Stimulated activated CD8-positive, alpha-beta memory T cell treated with anti-CD3 and anti-CD28 coated beads, Interleukin-15, amount 100 ng/mL, for 4 hours (primary cell): Measurements from ENCODE around the gene PCDHA11.
"Not testable (repeated sequence)": the region's sequence is repeated elsewhere in the genome, so short reads cannot be mapped to it uniquely, and the experiment has no call there.

Experiments
- DNase-seq, 2 donors: peaks; one replicate each; pipeline ENCODE4 v3.0.0-alpha.2; 2020; ENCODE audit warnings: low read depth in 2 of 2

Gene PCDHA11

DNA sequence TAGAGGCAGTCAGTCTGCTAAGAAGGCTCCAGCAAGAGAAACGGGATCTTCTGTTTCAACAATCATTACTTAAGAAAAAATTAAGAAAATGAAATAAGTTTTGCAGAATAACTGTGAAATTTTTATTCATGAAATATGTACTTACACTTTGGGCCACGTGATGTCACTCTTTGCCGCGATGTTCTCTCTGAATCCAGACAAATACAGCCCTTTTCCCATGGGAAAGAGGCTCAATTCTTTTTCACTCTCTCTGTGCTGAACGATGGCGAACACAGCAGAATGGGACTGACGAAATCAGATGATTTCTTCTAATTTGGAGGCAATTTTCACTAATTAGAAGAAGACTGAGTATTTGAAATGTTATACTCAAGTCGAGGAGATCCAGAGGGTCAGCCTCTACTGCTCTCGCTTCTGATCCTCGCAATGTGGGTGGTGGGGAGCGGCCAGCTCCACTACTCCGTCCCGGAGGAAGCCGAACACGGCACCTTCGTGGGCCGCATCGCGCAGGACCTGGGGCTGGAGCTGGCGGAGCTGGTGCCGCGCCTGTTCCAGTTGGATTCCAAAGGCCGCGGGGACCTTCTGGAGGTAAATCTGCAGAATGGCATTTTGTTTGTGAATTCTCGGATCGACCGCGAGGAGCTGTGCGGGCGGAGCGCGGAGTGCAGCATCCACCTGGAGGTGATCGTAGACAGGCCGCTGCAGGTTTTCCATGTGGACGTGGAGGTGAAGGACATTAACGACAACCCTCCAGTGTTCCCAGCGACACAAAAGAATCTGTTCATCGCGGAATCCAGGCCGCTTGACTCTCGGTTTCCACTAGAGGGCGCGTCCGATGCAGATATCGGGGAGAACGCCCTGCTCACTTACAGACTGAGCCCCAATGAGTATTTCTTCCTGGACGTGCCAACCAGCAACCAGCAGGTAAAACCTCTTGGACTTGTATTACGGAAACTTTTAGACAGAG, 20.3 kb upstream of the PCDHA11 start, which contains the start of gene PCDHA9:
PCDHA9 (plus strand) TSS at position 244 of the 964 bp plus-strand sequence; CDS start at position 358, 114 bp downstream.
- not testable (repeated sequence) for DNase-seq

DNA sequence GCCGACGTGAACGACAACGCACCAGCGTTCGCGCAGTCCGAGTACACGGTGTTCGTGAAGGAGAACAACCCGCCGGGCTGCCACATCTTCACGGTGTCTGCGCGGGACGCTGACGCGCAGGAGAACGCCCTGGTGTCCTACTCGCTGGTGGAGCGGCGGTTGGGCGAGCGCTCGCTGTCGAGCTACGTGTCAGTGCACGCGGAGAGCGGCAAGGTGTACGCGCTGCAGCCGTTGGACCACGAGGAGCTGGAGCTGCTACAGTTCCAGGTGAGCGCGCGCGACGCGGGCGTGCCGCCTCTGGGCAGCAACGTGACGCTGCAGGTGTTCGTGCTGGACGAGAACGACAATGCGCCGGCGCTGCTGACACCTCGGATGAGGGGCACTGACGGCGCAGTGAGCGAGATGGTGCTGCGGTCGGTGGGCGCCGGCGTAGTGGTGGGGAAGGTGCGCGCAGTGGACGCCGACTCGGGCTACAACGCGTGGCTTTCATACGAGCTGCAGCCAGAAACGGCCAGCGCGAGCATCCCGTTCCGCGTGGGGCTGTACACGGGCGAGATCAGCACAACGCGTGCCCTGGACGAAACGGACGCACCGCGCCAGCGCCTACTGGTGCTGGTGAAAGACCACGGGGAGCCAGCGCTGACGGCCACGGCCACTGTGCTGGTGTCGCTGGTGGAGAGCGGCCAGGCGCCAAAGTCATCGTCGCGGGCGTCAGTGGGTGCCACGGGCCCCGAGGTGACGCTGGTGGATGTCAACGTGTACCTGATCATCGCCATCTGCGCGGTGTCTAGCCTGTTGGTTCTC, 18.7 kb upstream of the PCDHA11 start:
- DNase-seq = not testable (repeated sequence)

DNA sequence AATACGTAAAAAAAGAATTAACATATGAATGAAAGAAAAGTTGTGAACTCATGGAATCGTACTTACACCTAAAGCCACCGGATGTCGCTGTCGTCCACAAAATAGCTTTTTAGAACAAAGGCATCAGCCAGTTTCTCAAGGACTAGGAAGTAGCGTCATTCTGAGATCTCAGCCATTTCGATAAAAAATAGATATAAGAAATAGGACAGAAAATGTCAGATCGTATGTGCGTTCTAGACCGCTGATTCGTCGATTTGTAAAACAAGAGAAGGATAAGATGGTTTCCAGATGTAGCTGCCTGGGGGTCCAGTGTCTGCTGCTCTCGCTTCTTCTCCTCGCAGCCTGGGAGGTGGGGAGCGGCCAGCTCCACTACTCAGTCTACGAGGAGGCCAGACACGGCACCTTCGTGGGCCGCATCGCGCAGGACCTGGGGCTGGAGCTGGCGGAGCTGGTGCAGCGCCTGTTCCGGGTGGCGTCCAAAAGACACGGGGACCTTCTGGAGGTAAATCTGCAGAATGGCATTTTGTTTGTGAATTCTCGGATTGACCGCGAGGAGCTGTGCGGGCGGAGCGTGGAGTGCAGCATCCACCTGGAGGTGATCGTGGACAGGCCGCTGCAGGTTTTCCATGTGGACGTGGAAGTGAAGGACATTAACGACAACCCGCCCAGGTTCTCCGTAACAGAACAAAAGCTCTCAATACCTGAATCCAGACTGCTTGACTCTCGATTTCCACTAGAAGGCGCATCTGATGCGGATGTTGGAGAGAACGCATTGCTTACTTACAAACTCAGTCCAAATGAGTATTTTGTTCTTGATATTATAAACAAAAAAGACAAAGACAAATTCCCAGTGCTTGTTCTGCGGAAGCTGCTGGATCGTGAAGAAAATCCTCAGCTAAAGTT, 12.7 kb upstream of the PCDHA11 start, which contains the start of gene PCDHA10:
PCDHA10 (plus strand) TSS at position 126 of the 903 bp plus-strand sequence; CDS start at position 278, 152 bp downstream.
- no peak for DNase-seq

- DNase-seq = no peak
Measured at GRCh38 chr5:140857177-140857986, 11.4 kb upstream of the PCDHA11 start.

- no peak for DNase-seq
Measured at GRCh38 chr5:140857987-140858240, 10.8 kb upstream of the PCDHA11 start.

- no peak for DNase-seq
Measured at GRCh38 chr5:140862441-140863295, 6.1 kb upstream of the PCDHA11 start.

GRCh38 chr5:140869555-140869886, 764 bp downstream of the PCDHA11 start:
- no peak for DNase-seq

DNA sequence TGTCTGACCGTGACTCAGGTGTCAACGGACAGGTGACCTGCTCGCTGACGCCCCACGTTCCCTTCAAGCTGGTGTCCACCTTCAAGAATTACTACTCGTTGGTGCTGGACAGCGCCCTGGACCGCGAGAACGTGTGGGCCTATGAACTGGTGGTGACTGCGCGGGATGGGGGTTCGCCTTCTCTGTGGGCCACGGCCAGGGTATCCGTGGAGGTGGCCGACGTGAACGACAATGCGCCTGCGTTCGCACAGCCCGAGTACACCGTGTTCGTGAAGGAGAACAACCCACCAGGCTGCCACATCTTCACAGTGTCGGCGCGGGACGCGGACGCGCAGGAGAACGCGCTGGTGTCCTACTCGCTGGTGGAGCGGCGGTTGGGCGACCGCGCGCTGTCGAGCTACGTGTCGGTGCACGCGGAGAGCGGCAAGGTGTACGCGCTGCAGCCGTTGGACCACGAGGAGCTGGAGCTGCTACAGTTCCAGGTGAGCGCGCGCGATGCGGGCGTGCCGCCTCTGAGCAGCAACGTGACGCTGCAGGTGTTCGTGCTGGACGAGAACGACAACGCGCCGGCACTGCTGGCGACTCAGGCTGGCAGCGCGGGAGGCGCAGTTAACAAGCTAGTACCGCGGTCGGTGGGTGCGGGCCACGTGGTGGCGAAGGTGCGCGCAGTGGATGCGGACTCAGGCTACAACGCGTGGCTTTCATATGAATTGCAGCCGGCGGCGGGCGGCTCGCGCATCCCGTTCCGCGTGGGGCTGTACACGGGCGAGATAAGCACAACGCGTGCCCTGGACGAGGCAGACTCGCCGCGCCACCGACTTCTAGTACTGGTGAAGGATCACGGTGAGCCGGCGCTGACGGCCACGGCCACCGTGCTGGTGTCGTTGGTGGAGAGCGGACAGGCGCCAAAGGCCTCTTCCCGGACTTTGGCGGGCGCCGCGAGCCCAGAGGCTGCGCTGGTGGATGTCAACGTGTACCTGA, 1.8 kb downstream of the PCDHA11 start:
- DNase-seq = no peak

GRCh38 chr5:140875085-140876065, 6.6 kb downstream of the PCDHA11 start, which contains the start of gene PCDHA12:
Gene PCDHA12 (plus strand): TSS chr5:140875308. CDS start chr5:140875473, 165 bp downstream.
- no peak for DNase-seq

DNA sequence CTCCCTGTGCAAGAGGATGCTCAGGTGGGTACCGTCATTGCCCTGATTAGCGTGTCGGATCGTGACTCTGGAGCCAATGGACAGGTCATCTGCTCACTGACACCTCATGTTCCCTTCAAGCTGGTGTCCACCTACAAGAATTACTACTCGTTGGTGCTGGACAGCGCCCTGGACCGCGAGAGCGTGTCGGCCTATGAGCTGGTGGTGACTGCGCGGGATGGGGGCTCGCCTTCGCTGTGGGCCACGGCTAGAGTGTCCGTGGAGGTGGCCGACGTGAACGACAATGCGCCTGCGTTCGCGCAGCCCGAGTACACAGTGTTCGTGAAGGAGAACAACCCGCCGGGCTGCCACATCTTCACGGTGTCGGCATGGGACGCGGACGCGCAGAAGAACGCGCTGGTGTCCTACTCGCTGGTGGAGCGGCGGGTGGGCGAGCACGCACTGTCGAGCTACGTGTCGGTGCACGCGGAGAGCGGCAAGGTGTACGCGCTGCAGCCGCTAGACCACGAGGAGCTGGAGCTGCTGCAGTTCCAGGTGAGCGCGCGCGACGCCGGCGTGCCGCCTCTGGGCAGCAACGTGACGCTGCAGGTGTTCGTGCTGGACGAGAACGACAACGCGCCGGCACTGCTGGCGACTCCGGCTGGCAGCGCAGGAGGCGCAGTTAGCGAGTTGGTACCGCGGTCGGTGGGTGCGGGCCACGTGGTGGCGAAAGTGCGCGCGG, 7.9 kb downstream of the PCDHA11 start:
- not testable (repeated sequence) for DNase-seq

GRCh38 chr5:140877262-140877581, 8.5 kb downstream of the PCDHA11 start:
- DNase-seq = no peak

- no peak for DNase-seq
Measured at GRCh38 chr5:140881889-140882590, 13.3 kb downstream of the PCDHA11 start, which contains the start of gene PCDHA13. Gene PCDHA13 (plus strand): TSS chr5:140882124. CDS start chr5:140882269, 145 bp downstream.

- DNase-seq = no peak
Measured at GRCh38 chr5:140882591-140882899, 13.8 kb downstream of the PCDHA11 start.

GRCh38 chr5:140883373-140883772, 14.6 kb downstream of the PCDHA11 start:
- DNase-seq = no peak

- no peak for DNase-seq
Measured at GRCh38 chr5:140883927-140884697, 15.4 kb downstream of the PCDHA11 start.
